ENCODE measurements around the gene LHX1.

DNA sequence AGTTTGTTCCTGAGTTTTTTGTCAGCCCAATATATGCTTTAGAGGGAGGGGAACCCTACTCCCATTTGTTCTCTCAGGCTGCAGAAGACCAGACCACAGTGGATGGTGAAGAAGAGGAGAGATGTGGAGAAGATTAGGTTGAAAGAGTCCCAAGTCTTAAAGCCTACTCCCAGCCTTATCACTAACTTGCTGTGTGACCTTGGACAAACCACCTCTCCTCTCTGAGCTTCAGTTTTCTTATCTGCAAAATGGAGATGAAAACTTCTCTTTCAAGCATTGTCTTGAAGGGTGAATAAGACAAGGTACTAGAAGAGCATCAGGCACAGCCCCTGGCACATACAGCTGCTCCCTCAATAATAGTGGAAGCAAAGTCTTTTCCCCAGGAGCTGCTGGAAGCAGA lies 15.1 kb upstream of the LHX1 start:
- TF ChIP-seq, protein P1, sequence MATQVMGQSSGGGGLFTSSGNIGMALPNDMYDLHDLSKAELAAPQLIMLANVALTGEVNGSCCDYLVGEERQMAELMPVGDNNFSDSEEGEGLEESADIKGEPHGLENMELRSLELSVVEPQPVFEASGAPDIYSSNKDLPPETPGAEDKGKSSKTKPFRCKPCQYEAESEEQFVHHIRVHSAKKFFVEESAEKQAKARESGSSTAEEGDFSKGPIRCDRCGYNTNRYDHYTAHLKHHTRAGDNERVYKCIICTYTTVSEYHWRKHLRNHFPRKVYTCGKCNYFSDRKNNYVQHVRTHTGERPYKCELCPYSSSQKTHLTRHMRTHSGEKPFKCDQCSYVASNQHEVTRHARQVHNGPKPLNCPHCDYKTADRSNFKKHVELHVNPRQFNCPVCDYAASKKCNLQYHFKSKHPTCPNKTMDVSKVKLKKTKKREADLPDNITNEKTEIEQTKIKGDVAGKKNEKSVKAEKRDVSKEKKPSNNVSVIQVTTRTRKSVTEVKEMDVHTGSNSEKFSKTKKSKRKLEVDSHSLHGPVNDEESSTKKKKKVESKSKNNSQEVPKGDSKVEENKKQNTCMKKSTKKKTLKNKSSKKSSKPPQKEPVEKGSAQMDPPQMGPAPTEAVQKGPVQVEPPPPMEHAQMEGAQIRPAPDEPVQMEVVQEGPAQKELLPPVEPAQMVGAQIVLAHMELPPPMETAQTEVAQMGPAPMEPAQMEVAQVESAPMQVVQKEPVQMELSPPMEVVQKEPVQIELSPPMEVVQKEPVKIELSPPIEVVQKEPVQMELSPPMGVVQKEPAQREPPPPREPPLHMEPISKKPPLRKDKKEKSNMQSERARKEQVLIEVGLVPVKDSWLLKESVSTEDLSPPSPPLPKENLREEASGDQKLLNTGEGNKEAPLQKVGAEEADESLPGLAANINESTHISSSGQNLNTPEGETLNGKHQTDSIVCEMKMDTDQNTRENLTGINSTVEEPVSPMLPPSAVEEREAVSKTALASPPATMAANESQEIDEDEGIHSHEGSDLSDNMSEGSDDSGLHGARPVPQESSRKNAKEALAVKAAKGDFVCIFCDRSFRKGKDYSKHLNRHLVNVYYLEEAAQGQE (IDR thresholded peaks at IDR 0.05; ENCODE audit: low read depth, low read length) = no peak
- TF ChIP-seq, protein P2, sequence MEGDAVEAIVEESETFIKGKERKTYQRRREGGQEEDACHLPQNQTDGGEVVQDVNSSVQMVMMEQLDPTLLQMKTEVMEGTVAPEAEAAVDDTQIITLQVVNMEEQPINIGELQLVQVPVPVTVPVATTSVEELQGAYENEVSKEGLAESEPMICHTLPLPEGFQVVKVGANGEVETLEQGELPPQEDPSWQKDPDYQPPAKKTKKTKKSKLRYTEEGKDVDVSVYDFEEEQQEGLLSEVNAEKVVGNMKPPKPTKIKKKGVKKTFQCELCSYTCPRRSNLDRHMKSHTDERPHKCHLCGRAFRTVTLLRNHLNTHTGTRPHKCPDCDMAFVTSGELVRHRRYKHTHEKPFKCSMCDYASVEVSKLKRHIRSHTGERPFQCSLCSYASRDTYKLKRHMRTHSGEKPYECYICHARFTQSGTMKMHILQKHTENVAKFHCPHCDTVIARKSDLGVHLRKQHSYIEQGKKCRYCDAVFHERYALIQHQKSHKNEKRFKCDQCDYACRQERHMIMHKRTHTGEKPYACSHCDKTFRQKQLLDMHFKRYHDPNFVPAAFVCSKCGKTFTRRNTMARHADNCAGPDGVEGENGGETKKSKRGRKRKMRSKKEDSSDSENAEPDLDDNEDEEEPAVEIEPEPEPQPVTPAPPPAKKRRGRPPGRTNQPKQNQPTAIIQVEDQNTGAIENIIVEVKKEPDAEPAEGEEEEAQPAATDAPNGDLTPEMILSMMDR (IDR thresholded peaks at IDR 0.05) = no peak
